ENCODE measurements around the gene KRT8. TPM values are rescaled to one million over a fixed set of nuclear protein-coding genes. Genes with fewer than 3 reads are reported as not detected.

KRT8 gene
- total RNA-seq, 1 experiment from 2014 or later, result 3,725 TPM

- DNase-seq, result no peak
- no peaks in the 10 kb centered on the region for H3K4me1 ChIP-seq
- H3K4me3 ChIP-seq (ENCODE audit: low read depth, low read length), result no peak within 1 kb of the TSS
- no peaks in the 10 kb centered on the region for H3K36me3 ChIP-seq (ENCODE audit: control insufficient read depth, insufficient read depth, low read length)
- TF ChIP-seq CTCF (IDR thresholded peaks at IDR 0.05; ENCODE audit: insufficient read depth in 1 of 2, low read depth in 1 of 2, low read length in 1 of 2, severe bottlenecking in 1 of 2, unreplicated experiment in 1 of 2), result no peak
- intact Hi-C loops (cut with micrococcal nuclease; ENCODE audit: unreplicated experiment), result no loop called here
- Mint-ChIP-seq H3K27ac (ENCODE audit: unreplicated experiment) (no peak within 1 kb of the TSS), H3K27me3 (ENCODE audit: insufficient read depth, unreplicated experiment) (peaks cover 3% of the 10 kb centered on the region), H3K9me3 (ENCODE audit: unreplicated experiment) (peaks cover 9% of the 10 kb centered on the region), H3K4me1 (ENCODE audit: low read depth, unreplicated experiment) (no peaks in the 10 kb centered on the region), H3K36me3 (ENCODE audit: insufficient read depth, unreplicated experiment) (no peaks in the 10 kb centered on the region), H3K4me3 (ENCODE audit: unreplicated experiment) (no peak within 1 kb of the TSS)
- H3K9me3 ChIP-seq, result no peaks in the 10 kb centered on the region
- ChIA-PET CTCF (no interaction called here), POLR2A (no interaction called here)
- BruUV-seq (replicated peaks), result no TSS peak
- H3K27me3 ChIP-seq (replicated peaks; ENCODE audit: control insufficient read depth, insufficient read depth, low read length), result no peaks in the 10 kb centered on the region
Measured at GRCh38 chr12:52848661-52849255, 56.1 kb downstream of the KRT8 start, which contains the start of gene KRT78. TSS of gene KRT78 (minus strand) at chr12:52848994. CDS start at chr12:52848930, 64 bp downstream.

GRCh38 chr12:52847335-52848102, 57.4 kb downstream of the KRT8 start:
- H3K4me3 ChIP-seq (ENCODE audit: low read depth, low read length), result no peak overlapping the region
- no peaks in the 10 kb centered on the region for H3K36me3 ChIP-seq (ENCODE audit: control insufficient read depth, insufficient read depth, low read length)
- intact Hi-C loops (cut with micrococcal nuclease; ENCODE audit: unreplicated experiment), result no loop called here
- H3K27me3 ChIP-seq (replicated peaks; ENCODE audit: control insufficient read depth, insufficient read depth, low read length), result no peaks in the 10 kb centered on the region
- H3K9me3 ChIP-seq, result no peaks in the 10 kb centered on the region
- H3K4me1 Mint-ChIP-seq (ENCODE audit: low read depth, unreplicated experiment), result no peaks in the 10 kb centered on the region
- ChIA-PET POLR2A (no interaction called here), CTCF (no interaction called here)
- no peak overlapping the region for H3K4me3 Mint-ChIP-seq (ENCODE audit: unreplicated experiment)
- H3K4me1 ChIP-seq, result no peaks in the 10 kb centered on the region
- no peaks in the 10 kb centered on the region for H3K36me3 Mint-ChIP-seq (ENCODE audit: insufficient read depth, unreplicated experiment)
- no peaks in the 10 kb centered on the region for H3K27me3 Mint-ChIP-seq (ENCODE audit: insufficient read depth, unreplicated experiment)
- TF ChIP-seq CTCF (IDR thresholded peaks at IDR 0.05; ENCODE audit: insufficient read depth in 1 of 2, low read depth in 1 of 2, low read length in 1 of 2, severe bottlenecking in 1 of 2, unreplicated experiment in 1 of 2), result no peak
- H3K9me3 Mint-ChIP-seq (ENCODE audit: unreplicated experiment), result peaks cover 9% of the 10 kb centered on the region
- no peak for DNase-seq
- H3K27ac Mint-ChIP-seq (ENCODE audit: unreplicated experiment), result no peak overlapping the region
- no TSS peak for BruUV-seq (replicated peaks)

Other genes starting within 250 kb of the KRT8 start
- 0.20 TPM in 1 of 2 replicates, not detected in the other for gene KRT1, start 224.7 kb downstream of the KRT8 start, total RNA-seq (2022)
- gene KRT77, start 201.6 kb downstream of the KRT8 start, total RNA-seq (2022), result not detected in 2 replicates
- not detected in 2 replicates for gene KRT76, start 127.7 kb downstream of the KRT8 start, total RNA-seq (2022)
- gene KRT3, start 109.0 kb downstream of the KRT8 start, total RNA-seq (2022), result not detected in 2 replicates
- gene KRT4, start 91.0 kb downstream of the KRT8 start, total RNA-seq (2022), result 3.4 and 5.2 TPM in 2 replicates
- gene KRT79, start 70.8 kb downstream of the KRT8 start, total RNA-seq (2022), result not detected in 2 replicates
- gene KRT78, start 56.1 kb downstream of the KRT8 start, total RNA-seq (2022), result not detected in 2 replicates
- gene KRT18, start 44.0 kb upstream of the KRT8 start, total RNA-seq (2022), result 2,564 and 2,674 TPM in 2 replicates
- 445 and 452 TPM in 2 replicates for gene EIF4B, start 101.4 kb upstream of the KRT8 start, total RNA-seq (2022)
- gene TNS2, start 145.0 kb upstream of the KRT8 start, total RNA-seq (2022), result 2.4 and 4.4 TPM in 2 replicates
- gene SPRYD3, start 174.3 kb upstream of the KRT8 start, total RNA-seq (2022), result 8.2 and 8.8 TPM in 2 replicates
- gene IGFBP6, start 192.6 kb upstream of the KRT8 start, total RNA-seq (2022), result 34.7 and 43.3 TPM in 2 replicates
- 6.5 and 9.7 TPM in 2 replicates for gene SOAT2, start 198.4 kb upstream of the KRT8 start, total RNA-seq (2022)